Retinal pigment epithelial cell (primary cell): Measurements from ENCODE around the gene OR2W3.

ENCODE experiments used
- DNase-seq: peaks from one replicate; pipeline ENCODE4 v3.0.0-alpha.2; 2010; ENCODE audit warnings: low read depth
- H3K4me3 ChIP-seq: 2 replicates; pipeline ENCODE4 v1.5.1; 2011; ENCODE audit warnings: mild to moderate bottlenecking, low read length, control low read depth, moderate library complexity
- TF ChIP-seq, protein P1 (sequence below): conservative IDR thresholded peaks from 2 replicates; pipeline ENCODE4 v1.5.1; 2011; ENCODE audit warnings: low read depth, low read length, control low read depth, inconsistent platforms

The OR2W3 gene

GRCh38 chr1:247857069-247857984 lies 38.1 kb upstream of the OR2W3 start, which contains the start of gene TRIM58:
TRIM58 (plus strand) TSS chr1:247857187; CDS start chr1:247857247, 60 bp downstream.
- peak within 1 kb of the TSS; percentile 60 for H3K4me3 ChIP-seq
- no peak for DNase-seq
- TF ChIP-seq, protein P1, sequence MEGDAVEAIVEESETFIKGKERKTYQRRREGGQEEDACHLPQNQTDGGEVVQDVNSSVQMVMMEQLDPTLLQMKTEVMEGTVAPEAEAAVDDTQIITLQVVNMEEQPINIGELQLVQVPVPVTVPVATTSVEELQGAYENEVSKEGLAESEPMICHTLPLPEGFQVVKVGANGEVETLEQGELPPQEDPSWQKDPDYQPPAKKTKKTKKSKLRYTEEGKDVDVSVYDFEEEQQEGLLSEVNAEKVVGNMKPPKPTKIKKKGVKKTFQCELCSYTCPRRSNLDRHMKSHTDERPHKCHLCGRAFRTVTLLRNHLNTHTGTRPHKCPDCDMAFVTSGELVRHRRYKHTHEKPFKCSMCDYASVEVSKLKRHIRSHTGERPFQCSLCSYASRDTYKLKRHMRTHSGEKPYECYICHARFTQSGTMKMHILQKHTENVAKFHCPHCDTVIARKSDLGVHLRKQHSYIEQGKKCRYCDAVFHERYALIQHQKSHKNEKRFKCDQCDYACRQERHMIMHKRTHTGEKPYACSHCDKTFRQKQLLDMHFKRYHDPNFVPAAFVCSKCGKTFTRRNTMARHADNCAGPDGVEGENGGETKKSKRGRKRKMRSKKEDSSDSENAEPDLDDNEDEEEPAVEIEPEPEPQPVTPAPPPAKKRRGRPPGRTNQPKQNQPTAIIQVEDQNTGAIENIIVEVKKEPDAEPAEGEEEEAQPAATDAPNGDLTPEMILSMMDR = peak; percentile 45

- TF ChIP-seq, protein P1 = no peak
- no peak for DNase-seq
- H3K4me3 ChIP-seq = peak overlapping the region; percentile 60
Measured at GRCh38 chr1:247857985-247858619, 37.3 kb upstream of the OR2W3 start.

DNA sequence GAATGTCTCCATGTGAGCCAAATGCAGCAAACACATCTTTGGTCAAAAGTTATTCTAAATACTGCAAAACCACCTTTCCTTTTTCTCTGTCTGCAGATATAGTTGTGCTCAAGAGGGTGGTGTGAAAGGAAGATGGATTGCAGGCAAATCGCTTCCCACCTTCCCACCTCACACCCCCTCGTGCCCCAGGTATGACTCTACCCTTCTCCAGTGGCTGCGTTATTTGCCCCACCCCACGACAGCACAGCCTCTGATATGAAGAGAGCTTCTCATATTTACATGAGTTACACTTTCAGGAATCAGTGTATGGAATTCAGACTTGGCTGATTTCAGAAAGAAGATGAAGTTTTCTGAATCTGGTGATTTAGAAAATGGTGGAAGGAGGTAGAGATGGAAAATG lies 32.6 kb upstream of the OR2W3 start:
- H3K4me3 ChIP-seq = no peak overlapping the region
- no peak for DNase-seq
- TF ChIP-seq, protein P1 = no peak

GRCh38 chr1:247864644-247865043 lies 30.7 kb upstream of the OR2W3 start:
- TF ChIP-seq, protein P1 = no peak
- DNase-seq = no peak
- no peak overlapping the region for H3K4me3 ChIP-seq

DNA sequence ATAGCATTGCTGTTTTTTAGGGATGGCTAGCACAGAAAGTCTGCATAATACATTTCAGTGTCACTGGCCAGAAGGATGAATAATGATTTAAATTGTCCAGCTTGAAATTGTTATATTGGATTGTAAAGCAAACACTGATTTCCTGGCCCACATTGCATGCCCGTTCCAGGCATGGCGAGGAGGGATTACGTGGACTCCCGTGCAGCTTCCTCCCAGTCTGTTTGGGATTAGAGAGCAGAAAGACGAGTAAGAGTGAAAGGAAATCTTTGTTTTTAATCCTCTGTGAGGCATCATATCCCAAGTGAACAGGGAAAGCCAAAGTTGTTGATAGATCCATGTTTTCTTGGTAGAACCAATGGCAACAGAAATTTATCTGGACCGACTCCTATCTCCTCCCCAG lies 30.0 kb upstream of the OR2W3 start:
- no peak for DNase-seq
- TF ChIP-seq, protein P1 = no peak
- no peak overlapping the region for H3K4me3 ChIP-seq

- DNase-seq = no peak
- no peak overlapping the region for H3K4me3 ChIP-seq
- TF ChIP-seq, protein P1 = no peak
Measured at GRCh38 chr1:247883346-247883745, 12.0 kb upstream of the OR2W3 start.
